ENCODE measurements around the gene DNER. TPM values are rescaled to one million over a fixed set of nuclear protein-coding genes. Genes with fewer than 3 reads are reported as not detected.
"Not testable (repeated sequence)": the region's sequence is repeated elsewhere in the genome, so short reads cannot be mapped to it uniquely, and the experiment has no call there.

DNER gene
- total RNA-seq (ENCODE audit: low replicate concordance): 0.72 TPM in 1 of 2 replicates, not detected in the other

DNA sequence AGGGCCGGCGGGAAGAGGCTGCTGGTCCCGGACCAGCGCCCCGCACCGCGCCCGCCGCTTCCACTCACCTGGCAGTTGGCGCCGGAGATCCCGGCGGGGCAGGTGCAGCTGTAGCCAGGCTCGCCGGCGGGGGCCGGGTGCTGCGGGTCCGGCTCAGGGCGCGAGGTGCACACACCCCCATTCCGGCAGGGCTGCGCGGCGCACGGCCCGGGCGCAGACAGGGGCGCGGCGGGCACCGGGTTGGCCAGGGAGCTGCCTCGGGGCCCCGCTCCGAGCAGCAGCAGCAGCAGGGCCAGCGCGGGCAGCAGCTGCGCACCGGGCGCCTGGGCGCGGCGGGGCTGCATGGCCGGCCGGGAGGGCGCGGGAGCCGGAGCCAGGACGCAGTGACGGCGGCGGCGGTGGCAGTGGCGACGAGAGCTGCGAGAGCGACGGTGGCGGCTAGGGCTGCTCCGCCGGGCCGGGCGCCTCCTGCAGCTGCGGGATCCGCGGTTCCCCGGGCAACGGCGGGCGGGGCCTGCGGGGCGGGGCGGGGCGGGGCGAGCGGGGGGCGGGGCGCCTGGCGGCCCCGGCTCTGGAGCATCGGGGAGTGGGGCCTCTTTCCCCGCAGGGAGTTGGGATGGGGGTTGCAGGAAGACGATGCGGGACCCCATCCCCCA is at the start of gene DNER:
Gene DNER (minus strand): TSS at position 476 of the 656 bp plus-strand sequence. CDS start 132 bp downstream, at position 344.
- no peak for TF ChIP-seq CTCF (IDR thresholded peaks at IDR 0.05; ENCODE audit: insufficient read depth, low read length)
- peak within 1 kb of the TSS; percentile 55 for H3K4me3 ChIP-seq (ENCODE audit: low read depth, low read length)
- DNase-seq (ENCODE audit: low read depth): no peak

DNA sequence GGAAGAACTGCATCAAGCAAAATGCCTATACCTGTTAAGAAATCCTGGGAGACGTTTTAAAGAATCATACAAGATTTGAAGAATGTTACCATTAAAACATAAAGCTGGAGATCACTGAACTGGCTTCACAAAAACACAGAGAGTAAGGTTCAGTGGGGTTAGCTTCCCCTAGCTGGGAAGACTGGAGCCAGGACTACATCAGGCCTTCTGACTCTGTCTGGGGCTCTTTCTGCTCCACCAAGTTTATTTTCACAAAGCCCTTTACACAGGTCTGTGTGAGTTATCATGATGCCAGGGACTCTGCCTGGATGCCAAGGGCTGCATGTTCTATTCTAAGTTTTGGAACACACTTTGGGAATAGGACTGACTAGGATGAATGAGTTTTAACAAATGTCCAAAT is 47.3 kb upstream of the DNER start:
- no peak for TF ChIP-seq CTCF (IDR thresholded peaks at IDR 0.05; ENCODE audit: insufficient read depth, low read length)
- no peak overlapping the region for H3K4me3 ChIP-seq (ENCODE audit: low read depth, low read length)
- DNase-seq (ENCODE audit: low read depth): no peak

GRCh38 chr2:229757462-229757861 is 43.1 kb upstream of the DNER start:
- DNase-seq (ENCODE audit: low read depth): not testable (repeated sequence)

GRCh38 chr2:229752970-229753729 is 38.8 kb upstream of the DNER start:
- DNase-seq (ENCODE audit: low read depth): no peak
- TF ChIP-seq CTCF (IDR thresholded peaks at IDR 0.05; ENCODE audit: insufficient read depth, low read length): no peak
- no peak overlapping the region for H3K4me3 ChIP-seq (ENCODE audit: low read depth, low read length)

More at GRCh38 chr2:229757462-229757861, 43.1 kb upstream of the DNER start:
- H3K4me3 ChIP-seq (ENCODE audit: low read depth, low read length): not testable (repeated sequence)

GRCh38 chr2:229749779-229750178 is 35.4 kb upstream of the DNER start:
- no peak for DNase-seq (ENCODE audit: low read depth)
- H3K4me3 ChIP-seq (ENCODE audit: low read depth, low read length): no peak overlapping the region
- no peak for TF ChIP-seq CTCF (IDR thresholded peaks at IDR 0.05; ENCODE audit: insufficient read depth, low read length)

DNA sequence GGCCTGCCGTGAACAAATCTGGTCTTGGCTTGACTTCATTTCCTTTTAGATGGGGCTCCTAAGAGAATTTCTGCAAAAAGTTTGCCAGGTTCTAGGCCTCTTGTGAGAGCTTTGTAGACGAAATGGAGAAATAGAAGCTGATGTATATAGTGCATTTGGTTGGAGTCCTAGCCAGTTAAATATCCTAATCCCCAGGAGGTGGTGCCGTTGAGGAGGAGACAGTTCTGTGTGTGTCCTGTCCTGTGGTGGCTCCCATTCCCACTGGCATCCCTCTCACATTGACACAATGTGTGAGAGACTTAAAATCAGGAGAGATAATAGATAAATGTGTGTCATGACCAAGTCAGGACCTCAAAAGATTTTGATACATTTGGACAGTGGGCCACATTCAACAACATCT is 34.6 kb upstream of the DNER start:
- H3K4me3 ChIP-seq (ENCODE audit: low read depth, low read length): no peak overlapping the region
- no peak for TF ChIP-seq CTCF (IDR thresholded peaks at IDR 0.05; ENCODE audit: insufficient read depth, low read length)
- DNase-seq (ENCODE audit: low read depth): no peak

DNA sequence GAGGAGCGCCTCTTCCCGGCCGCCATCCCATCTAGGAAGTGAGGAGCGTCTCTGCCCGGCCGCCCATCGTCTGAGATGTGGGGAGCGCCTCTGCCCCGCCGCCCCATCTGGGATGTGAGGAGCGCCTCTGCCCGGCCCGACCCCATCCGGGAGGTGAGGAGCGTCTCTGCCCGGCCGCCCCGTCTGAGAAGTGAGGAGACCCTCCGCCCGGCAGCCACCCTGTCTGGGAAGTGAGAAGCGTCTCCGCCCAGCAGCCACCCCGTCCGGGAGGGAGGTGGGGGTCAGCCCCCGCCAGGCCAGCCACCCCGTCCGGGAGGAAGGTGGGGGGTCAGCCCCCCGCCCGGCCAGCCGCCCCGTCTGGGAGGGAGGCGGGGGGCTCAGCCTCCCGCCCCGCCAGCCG is 28.3 kb upstream of the DNER start:
- not testable (repeated sequence) for DNase-seq (ENCODE audit: low read depth); H3K4me3 ChIP-seq (ENCODE audit: low read depth, low read length)
